Nephron (organoid): ENCODE measurements around the gene SSH2.
A peak's percentile ranks its signal among the peaks of the same experiment; 100 is the strongest.

Experiments used
- H3K27ac Mint-ChIP-seq, 3 experiments: 2 replicates each; pipeline ENCODE4 v1.8.0; 2020; ENCODE audit warnings: mixed read lengths in 3 of 3, mild to moderate bottlenecking in 2 of 3, moderate library complexity in 1 of 3
- H3K27me3 Mint-ChIP-seq: 2 replicates; pipeline ENCODE4 v1.8.0; 2021; ENCODE audit warnings: low read depth, mild to moderate bottlenecking, moderate library complexity, mixed read lengths
- H3K36me3 Mint-ChIP-seq: 2 replicates; pipeline ENCODE4 v1.8.0; 2020; ENCODE audit warnings: low read depth, mixed read lengths
- H3K4me1 Mint-ChIP-seq: 2 replicates; pipeline ENCODE4 v1.8.0; 2020; ENCODE audit warnings: mixed read lengths
- H3K4me3 Mint-ChIP-seq, 3 experiments: 2 replicates each; pipeline ENCODE4 v1.8.0; 2020; ENCODE audit warnings: mild to moderate bottlenecking in 3 of 3, mixed read lengths in 3 of 3, moderate library complexity in 2 of 3
- H3K9me3 Mint-ChIP-seq: 2 replicates; pipeline ENCODE4 v1.8.0; 2020; ENCODE audit warnings: mixed read lengths
- CTCF ChIP-seq, 3 experiments: fragments of 200-600 bp; sonication (generic); IDR thresholded peaks; one replicate each; pipeline ENCODE4 v1.5.0; 2021; ENCODE audit warnings: antibody characterized with exemption in 3 of 3; ENCODE audit not compliant: unreplicated experiment in 3 of 3

The SSH2 gene

GRCh38 chr17:29777663-29778062, 152.4 kb downstream of the SSH2 start:
- no peak for TF ChIP-seq CTCF (IDR thresholded peaks at IDR 0.05; ENCODE audit: unreplicated experiment in 3 of 3)
- peaks cover 9% of the 10 kb centered on the region for H3K4me1 Mint-ChIP-seq
- peak overlapping the region in 1 of 3 experiments; percentile 12 for H3K27ac Mint-ChIP-seq
- no peaks in the 10 kb centered on the region for H3K27me3 Mint-ChIP-seq
- H3K4me3 Mint-ChIP-seq, result no peak overlapping the region
- H3K36me3 Mint-ChIP-seq, result no peaks in the 10 kb centered on the region
- H3K9me3 Mint-ChIP-seq, result no peaks in the 10 kb centered on the region

- no peaks in the 10 kb centered on the region for H3K36me3 Mint-ChIP-seq
- no peak for TF ChIP-seq CTCF (IDR thresholded peaks at IDR 0.05; ENCODE audit: unreplicated experiment in 3 of 3)
- no peaks in the 10 kb centered on the region for H3K27me3 Mint-ChIP-seq
- H3K4me1 Mint-ChIP-seq, result peaks cover 19% of the 10 kb centered on the region
- no peak overlapping the region for H3K4me3 Mint-ChIP-seq
- H3K27ac Mint-ChIP-seq, result no peak overlapping the region
- no peaks in the 10 kb centered on the region for H3K9me3 Mint-ChIP-seq
Observed at GRCh38 chr17:29776026-29776425, 154.0 kb downstream of the SSH2 start.

DNA sequence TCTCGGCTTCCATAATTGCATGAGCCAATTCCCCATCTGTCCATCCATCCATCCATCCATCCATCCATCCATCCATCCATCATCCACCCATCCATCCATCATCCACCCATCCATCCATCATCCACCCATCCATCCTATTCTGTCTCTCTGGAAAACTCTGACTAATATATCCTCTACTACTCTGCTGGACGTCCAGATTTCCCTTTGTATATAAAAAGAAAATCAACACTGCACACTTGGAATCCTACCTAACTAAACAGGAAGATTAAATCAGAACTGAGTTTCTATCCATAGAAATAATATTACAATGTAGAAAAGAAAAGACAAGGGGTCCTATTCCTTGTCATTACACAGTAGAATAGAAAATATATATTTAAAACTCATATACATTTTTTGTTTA, 157.0 kb downstream of the SSH2 start:
- peaks cover 14% of the 10 kb centered on the region for H3K4me1 Mint-ChIP-seq
- H3K36me3 Mint-ChIP-seq, result no peaks in the 10 kb centered on the region
- no peak for TF ChIP-seq CTCF (IDR thresholded peaks at IDR 0.05; ENCODE audit: unreplicated experiment in 3 of 3)
- no peaks in the 10 kb centered on the region for H3K9me3 Mint-ChIP-seq
- no peak overlapping the region for H3K27ac Mint-ChIP-seq
- no peaks in the 10 kb centered on the region for H3K27me3 Mint-ChIP-seq
- no peak overlapping the region for H3K4me3 Mint-ChIP-seq

DNA sequence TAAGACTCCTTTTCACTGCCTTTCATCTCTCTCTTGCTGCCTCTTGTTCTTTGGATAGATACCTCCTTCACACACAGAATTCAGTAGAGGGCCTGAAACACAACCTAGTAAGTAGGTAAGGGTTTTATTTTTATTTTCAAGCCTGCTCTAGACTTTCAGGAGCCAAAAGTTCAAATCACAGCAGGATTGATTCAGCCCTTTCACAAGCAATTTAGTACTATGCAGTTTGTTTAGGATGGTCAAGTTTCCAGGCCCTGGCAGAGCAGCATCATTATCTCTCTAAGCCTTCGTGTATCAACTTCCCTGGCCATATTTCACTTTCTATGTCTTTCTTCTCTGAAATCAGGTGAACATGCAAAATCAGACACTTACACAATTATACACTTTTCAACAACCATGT, 158.5 kb downstream of the SSH2 start:
- peak overlapping the region; percentile 14 to 44 (median 30) for H3K27ac Mint-ChIP-seq
- no peak for TF ChIP-seq CTCF (IDR thresholded peaks at IDR 0.05; ENCODE audit: unreplicated experiment in 3 of 3)
- H3K4me1 Mint-ChIP-seq, result peaks cover 14% of the 10 kb centered on the region
- no peak overlapping the region for H3K4me3 Mint-ChIP-seq
- H3K36me3 Mint-ChIP-seq, result no peaks in the 10 kb centered on the region
- no peaks in the 10 kb centered on the region for H3K9me3 Mint-ChIP-seq
- no peaks in the 10 kb centered on the region for H3K27me3 Mint-ChIP-seq

DNA sequence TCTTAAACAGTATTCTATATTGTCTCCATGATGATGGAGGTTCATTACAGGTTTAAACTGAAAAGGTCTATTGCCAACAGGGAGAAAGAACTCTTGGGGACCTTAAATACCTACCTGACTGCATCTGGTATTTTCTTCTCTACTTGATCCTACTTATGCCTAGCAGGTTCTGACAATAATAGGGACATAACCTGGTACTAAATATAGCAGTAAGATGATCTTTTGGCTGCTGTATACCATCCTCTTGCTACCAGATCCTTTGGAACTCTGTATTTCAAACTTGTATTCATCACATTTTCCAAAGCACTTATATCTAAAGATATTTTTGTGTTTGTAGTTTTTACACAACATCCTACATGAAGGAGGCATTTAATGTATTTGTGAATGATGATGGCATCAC, 160.8 kb downstream of the SSH2 start:
- Mint-ChIP-seq H3K4me3 (no peak overlapping the region), H3K4me1 (peaks cover 14% of the 10 kb centered on the region), H3K27me3 (no peaks in the 10 kb centered on the region), H3K9me3 (no peaks in the 10 kb centered on the region), H3K36me3 (no peaks in the 10 kb centered on the region), H3K27ac (no peak overlapping the region)
- no peak for TF ChIP-seq CTCF (IDR thresholded peaks at IDR 0.05; ENCODE audit: unreplicated experiment in 3 of 3)

DNA sequence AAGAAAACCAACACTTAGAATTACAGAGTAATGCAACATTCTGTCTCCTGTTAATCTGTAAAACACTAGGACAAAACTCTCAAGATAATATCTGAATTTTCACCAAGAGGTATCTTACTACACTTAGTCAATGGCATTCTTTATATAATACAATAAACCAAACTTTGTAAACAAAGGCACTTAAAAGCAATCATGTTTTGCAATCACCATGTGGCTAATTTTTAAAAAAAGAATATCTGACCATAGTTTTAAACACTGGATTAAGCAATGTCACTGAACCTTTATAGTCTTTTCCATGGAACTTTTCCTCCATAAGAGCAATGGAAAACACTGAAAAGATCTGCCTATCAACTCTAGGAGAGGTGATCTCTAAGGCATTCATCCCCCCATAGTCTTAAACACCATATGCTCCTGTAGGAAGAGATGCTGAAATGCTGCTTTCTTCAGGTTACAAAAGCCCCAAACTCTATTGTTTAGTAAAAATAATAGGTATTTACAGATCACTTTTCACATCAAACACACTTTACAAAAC, 163.2 kb downstream of the SSH2 start:
- H3K9me3 Mint-ChIP-seq, result no peaks in the 10 kb centered on the region
- no peak for TF ChIP-seq CTCF (IDR thresholded peaks at IDR 0.05; ENCODE audit: unreplicated experiment in 3 of 3)
- H3K27ac Mint-ChIP-seq, result no peak overlapping the region
- no peaks in the 10 kb centered on the region for H3K36me3 Mint-ChIP-seq
- H3K4me1 Mint-ChIP-seq, result peaks cover 9% of the 10 kb centered on the region
- no peak overlapping the region for H3K4me3 Mint-ChIP-seq
- no peaks in the 10 kb centered on the region for H3K27me3 Mint-ChIP-seq
